ENCODE measurements around the gene GUK1. TPM values are rescaled to one million over a fixed set of nuclear protein-coding genes. Genes with fewer than 3 reads are reported as not detected.

Gene GUK1
- total and polyA plus RNA-seq, 2 donors (not counting 1 experiment from before 2014, with no cell fraction given) = 125 to 356 TPM

- CTCF ChIA-PET = interaction anchor here (2.4 kb wide), 1 partner anchor 29 kb away, joined by 19 read pairs; the partner anchor contains the start of gene IBA57
- Histone ChIP-seq H3K79me2 (ENCODE audit: control insufficient read depth, insufficient read depth, low read length) (peaks cover 18% of the 10 kb centered on the region), H3K4me2 (replicated peaks; ENCODE audit: low read depth, low read length, poor library complexity, severe bottlenecking) (no peak overlapping the region), H3K36me3 (replicated peaks in 1 of 2; ENCODE audit: control extremely low read depth in 1 of 2, control insufficient read depth in 1 of 2, extremely low read depth in 1 of 2, insufficient read depth in 2 of 2, low read length in 1 of 2) (peaks cover 0 to 5% of the 10 kb centered on the region in 2 experiments), H4K20me1 (ENCODE audit: control insufficient read depth, insufficient read depth, low read length, poor library complexity, severe bottlenecking) (peaks cover 16% of the 10 kb centered on the region), H3K27me3 (replicated peaks in 1 of 4; ENCODE audit: control extremely low read depth in 1 of 4, control insufficient read depth in 3 of 4, insufficient read depth in 4 of 4, low read length in 3 of 4) (peaks cover 0 to 3% (median 0%) of the 10 kb centered on the region in 4 experiments), H3K9ac (ENCODE audit: low read length) (no peak overlapping the region), H2AFZ (ENCODE audit: insufficient read depth, low read depth, low read length, poor library complexity, severe bottlenecking) (no peak overlapping the region), H3K9me3 (ENCODE audit: control extremely low read depth in 1 of 3, control insufficient read depth in 2 of 3, insufficient read depth in 1 of 3, low read length in 2 of 3) (peaks cover 0 to 11% (median 0%) of the 10 kb centered on the region in 3 donors), H3K4me1 (ENCODE audit: control insufficient read depth in 2 of 2, insufficient read depth in 2 of 2, low read length in 2 of 2) (peaks cover 36 to 46% of the 10 kb centered on the region in 2 donors), H3K4me3 (ENCODE audit: control extremely low read depth in 1 of 5, extremely low read depth in 1 of 5, insufficient read depth in 1 of 5, low read depth in 2 of 5, low read length in 4 of 5) (no peak overlapping the region), H3K27ac (ENCODE audit: low read length in 2 of 2) (no peak overlapping the region)
- no CpG with 5 or more reads among the region's 1 CpG for WGBS (ENCODE audit: insufficient coverage)
- Mint-ChIP-seq H3K4me1 (peaks cover 46% of the 10 kb centered on the region), H3K27ac (peak overlapping the region; percentile 69), H3K4me3 (peak overlapping the region; percentile 14), H3K9me3 (ENCODE audit: insufficient read depth) (no peaks in the 10 kb centered on the region), H3K27me3 (no peaks in the 10 kb centered on the region)
- no peak for TF ChIP-seq CTCF (IDR thresholded peaks at IDR 0.05)
- POLR2A ChIA-PET = no interaction called here
- intact Hi-C loops (cut with micrococcal nuclease) = no loop called here
- ATAC-seq (ENCODE audit: low read depth) (no peak), DNase-seq (peak; percentile 34)
These were observed 3.2 kb upstream of the GUK1 start for GRCh38 chr1:228136901-228137300.

- Histone ChIP-seq H2AFZ (ENCODE audit: insufficient read depth, low read depth, low read length, poor library complexity, severe bottlenecking) (peak overlapping the region; percentile 59), H3K36me3 (replicated peaks in 1 of 2; ENCODE audit: control extremely low read depth in 1 of 2, control insufficient read depth in 1 of 2, extremely low read depth in 1 of 2, insufficient read depth in 2 of 2, low read length in 1 of 2) (peaks cover 0 to 10% of the 10 kb centered on the region in 2 experiments), H3K4me1 (ENCODE audit: control insufficient read depth in 2 of 2, insufficient read depth in 2 of 2, low read length in 2 of 2) (peaks cover 55 to 71% of the 10 kb centered on the region in 2 donors), H3K9me3 (ENCODE audit: control extremely low read depth in 1 of 3, control insufficient read depth in 2 of 3, insufficient read depth in 1 of 3, low read length in 2 of 3) (peaks cover 0 to 11% (median 0%) of the 10 kb centered on the region in 3 donors), H4K20me1 (ENCODE audit: control insufficient read depth, insufficient read depth, low read length, poor library complexity, severe bottlenecking) (peaks cover 42% of the 10 kb centered on the region), H3K4me3 (ENCODE audit: control extremely low read depth in 1 of 5, extremely low read depth in 1 of 5, insufficient read depth in 1 of 5, low read depth in 2 of 5, low read length in 4 of 5) (peak overlapping the region; percentile 61 to 77 (median 70)), H3K79me2 (ENCODE audit: control insufficient read depth, insufficient read depth, low read length) (peaks cover 43% of the 10 kb centered on the region), H3K27me3 (replicated peaks in 1 of 4; ENCODE audit: control extremely low read depth in 1 of 4, control insufficient read depth in 3 of 4, insufficient read depth in 4 of 4, low read length in 3 of 4) (peaks cover 0 to 3% (median 0%) of the 10 kb centered on the region in 4 experiments), H3K4me2 (replicated peaks; ENCODE audit: low read depth, low read length, poor library complexity, severe bottlenecking) (peak overlapping the region; percentile 82), H3K27ac (ENCODE audit: low read length in 2 of 2) (peak overlapping the region; percentile 95 to 98), H3K9ac (ENCODE audit: low read length) (peak overlapping the region; percentile 79)
- Mint-ChIP-seq H3K9me3 (ENCODE audit: insufficient read depth) (no peaks in the 10 kb centered on the region), H3K27ac (peak overlapping the region; percentile 100), H3K27me3 (no peaks in the 10 kb centered on the region), H3K4me3 (peak overlapping the region; percentile 96), H3K4me1 (peaks cover 68% of the 10 kb centered on the region)
- CTCF ChIA-PET = interaction anchor here (1.3 to 1.6 kb wide), 3 partner anchors 9 to 361 kb away, joined by 3 to 7 read pairs (median 5); no protein-coding TSS in a partner anchor
- WGBS (ENCODE audit: insufficient coverage) = 25% methylated on average over 27 of the region's 30 CpGs
- no peak for DNase-seq
- intact Hi-C loops (cut with micrococcal nuclease) = loop anchor here (1.0 to 2.0 kb wide), 2 partner anchors 74 to 267 kb away; partner anchors contain the start of gene TRIM11
- TF ChIP-seq EZH2 (IDR thresholded peaks at IDR 0.05; ENCODE audit: borderline replicate concordance, insufficient read depth, low read depth, low read length, poor library complexity, severe bottlenecking) = no peak
- TF ChIP-seq CTCF (IDR thresholded peaks at IDR 0.05) = no peak
- no peak for ATAC-seq (ENCODE audit: low read depth)
- POLR2A ChIA-PET = interaction anchor here (0.5 to 0.6 kb wide), 2 partner anchors 28 to 42 kb away, joined by 3 to 4 read pairs; no protein-coding TSS in a partner anchor
These were observed 611 bp upstream of the GUK1 start for GRCh38 chr1:228139406-228139930.

All from B cell (primary cell).